Stromal cell of bone marrow (primary cell): ENCODE measurements around the gene FOXK2.

Experiments
- DNase-seq: peaks from one replicate; pipeline ENCODE4 v3.0.0-alpha.2; 2012; ENCODE audit warnings: low read depth

The FOXK2 gene

DNA sequence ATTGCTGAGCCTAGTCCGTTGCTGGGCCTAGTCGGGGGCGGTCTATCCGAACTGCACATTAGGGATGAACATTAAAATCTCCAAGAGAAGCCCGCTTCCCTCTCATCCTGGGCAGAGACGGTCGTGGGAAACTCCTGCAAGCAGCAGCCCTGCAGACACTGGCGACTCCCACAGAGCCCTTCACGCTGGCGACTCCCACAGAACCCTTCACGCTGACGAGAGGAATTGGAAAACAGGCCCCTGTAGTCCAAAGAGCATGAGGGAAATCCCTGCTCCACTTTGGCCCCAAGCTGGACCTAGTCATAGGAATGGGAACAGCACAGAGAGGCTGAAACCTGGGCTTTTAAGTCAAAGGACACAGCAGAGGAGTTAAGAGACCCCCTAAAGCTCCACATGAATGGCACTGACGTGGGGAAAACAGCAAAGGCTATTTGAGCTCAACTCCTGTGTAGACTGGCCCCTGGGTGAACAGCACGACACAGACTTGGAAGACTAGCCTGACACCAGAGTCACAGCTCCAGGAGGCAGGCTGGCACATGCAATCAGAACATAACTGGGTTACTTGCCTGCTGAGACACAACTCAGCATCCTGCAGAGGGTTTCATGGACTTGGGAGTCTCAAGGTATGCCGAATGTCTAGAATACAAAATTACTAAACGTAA, 86.5 kb downstream of the FOXK2 start:
- DNase-seq = no peak

DNA sequence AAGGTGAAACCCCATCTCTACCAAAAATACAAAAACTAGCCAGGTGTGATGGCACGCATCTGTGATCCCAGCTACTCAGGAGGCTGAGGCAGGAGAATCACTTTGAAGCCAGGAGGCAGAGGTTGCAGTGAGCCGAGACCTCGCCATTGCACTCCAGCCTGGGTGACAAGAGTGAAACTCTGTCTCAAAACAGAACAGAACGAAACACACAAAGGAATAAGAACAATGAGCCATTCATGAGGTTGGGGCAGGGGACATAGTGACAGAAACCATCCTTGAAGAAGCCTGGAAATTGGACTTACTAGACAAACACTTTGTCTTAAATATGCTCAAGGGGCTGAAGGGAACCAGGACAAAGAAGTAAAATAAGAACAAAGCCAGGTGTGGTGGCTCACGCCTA, 89.3 kb downstream of the FOXK2 start:
- DNase-seq = no peak

GRCh38 chr17:82609655-82610054, 90.1 kb downstream of the FOXK2 start:
- no peak for DNase-seq

DNA sequence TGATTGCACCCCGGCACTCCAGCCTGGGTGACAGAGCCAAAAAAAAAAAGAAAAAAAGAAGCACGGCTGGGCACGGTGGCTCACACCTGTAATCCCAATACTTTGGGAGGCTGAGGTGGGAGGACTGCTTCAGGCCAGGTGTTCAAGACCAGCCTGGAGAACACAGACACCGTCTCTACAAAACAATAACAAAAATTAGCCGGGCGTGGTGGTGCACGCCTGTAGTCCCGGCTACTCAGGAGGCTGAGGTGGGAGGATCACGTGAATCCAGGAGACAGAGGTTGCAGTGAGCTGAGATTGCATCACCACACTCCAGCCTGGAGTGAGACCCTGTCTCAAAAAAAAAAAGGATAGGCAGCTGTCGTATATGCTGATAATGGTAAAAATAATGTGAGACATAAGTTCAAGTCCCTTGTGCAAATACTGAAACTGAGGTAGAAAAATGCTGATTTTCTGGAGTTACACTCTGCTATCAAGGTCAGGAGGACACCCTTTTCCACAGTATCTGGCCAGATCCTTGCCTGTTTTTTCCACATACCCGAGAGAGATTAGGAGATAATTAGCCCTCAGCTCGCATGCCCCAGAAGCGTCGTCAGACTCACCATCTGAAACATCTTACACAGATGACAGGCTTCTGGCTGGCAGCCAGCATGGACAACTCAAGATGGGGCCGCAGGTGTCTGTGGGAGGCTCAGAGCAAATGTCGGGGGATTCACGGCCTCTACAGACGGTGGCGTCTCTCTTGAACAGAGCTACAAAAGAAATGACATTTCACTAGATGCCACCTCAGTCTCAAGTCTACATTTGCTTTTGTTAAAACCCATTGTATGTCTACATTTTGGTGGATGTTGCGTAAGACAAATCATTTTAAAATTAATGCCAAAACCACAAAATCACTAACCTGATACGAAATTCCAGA, 91.9 kb downstream of the FOXK2 start:
- DNase-seq = no peak

DNA sequence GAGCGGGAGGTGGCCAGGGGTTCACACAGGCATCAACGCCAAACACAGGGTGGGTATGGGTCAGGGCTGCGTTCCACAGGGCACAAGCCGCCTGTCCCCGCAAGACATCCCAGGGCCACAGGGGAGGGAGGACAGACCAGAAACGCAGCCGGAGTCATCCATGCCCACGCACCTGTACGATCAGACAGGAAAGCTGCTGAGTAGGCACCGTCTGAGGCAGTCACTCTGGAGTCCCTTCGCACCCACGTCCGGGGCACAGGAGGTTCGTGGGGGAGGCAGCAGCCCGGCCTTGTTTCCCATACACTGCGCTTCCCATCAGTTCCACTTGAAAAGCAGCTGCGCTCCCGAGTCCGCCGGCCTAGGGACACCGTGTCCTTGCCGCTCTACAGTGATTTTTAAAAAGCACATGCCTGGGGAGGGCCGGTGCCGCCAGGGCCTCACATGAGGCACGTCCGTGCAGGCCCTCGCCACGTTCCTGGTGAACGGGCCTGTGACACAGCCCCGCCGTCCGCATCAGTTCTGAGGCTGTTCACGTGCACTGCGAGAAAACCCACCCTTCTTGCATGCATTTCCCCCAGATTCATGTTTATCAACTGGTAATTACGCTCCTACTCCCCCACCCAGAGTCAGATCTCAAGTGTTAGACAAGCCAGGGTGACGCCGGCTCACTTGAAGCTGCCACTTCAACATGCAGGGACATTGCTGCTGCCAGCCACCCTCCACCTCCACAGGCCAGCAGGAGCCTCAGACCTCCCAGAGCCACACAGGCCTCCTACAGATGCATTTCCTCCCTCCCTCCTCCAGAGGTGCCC, 94.0 kb downstream of the FOXK2 start:
- DNase-seq = no peak

- no peak for DNase-seq
These were observed 94.6 kb downstream of the FOXK2 start for GRCh38 chr17:82614095-82614631.

GRCh38 chr17:82615084-82616020, 95.8 kb downstream of the FOXK2 start:
- DNase-seq = no peak

DNA sequence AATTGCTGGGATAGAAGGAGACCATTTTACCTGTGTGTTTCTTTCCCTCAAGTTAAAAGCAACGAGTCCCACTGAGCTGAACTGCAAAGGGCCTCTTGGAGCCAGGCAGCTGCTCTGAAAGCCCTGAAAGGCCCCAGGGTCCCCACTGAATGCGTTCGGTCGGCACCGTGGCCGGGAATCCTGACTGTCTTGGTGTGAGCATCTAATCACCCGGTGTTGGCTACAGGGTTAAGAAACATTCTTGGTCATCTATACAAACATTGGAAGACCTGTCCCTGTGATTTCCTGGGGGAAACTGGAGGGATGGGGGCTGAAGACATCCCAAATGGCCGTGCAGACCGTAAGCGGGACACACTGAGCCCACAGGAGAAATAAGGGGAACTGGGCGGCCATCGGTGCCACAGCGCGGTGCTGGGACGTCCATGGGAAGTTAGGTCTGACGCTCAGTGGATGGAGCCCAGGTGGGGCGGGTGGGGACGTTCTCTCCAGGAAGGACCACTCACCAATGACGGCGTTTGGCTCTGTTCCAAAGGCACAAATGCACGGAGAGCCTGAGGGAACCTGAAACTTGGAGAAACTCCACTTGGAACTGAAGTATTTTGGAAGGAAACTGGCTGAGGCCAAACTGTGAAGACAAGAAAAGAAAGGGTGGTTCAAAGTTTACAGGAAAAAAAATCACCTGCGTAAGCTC, 96.6 kb downstream of the FOXK2 start:
- no peak for DNase-seq

GRCh38 chr17:82619211-82619610, 99.7 kb downstream of the FOXK2 start:
- no peak for DNase-seq

DNA sequence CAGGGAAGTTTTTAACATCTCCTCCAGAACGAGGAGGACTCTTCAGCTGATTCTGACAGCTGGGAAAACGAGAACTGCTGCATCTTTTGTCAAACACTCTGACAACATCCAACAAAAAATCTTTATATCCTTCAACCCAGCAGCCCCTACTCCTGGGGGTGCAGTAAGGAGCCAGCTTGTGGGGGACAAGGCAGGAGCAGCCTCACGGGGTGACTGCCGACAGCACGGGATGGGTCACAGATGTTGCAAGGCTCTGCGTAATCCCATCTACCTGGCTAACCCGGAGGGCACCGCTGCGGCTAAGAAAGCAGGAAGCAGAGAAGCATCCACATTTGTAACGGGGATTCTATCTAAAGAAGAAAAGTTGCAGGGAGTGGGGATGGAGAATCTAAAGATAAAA, 100.1 kb downstream of the FOXK2 start:
- DNase-seq = no peak

- peak; percentile 28 for DNase-seq
These were observed 104.2 kb downstream of the FOXK2 start for GRCh38 chr17:82623707-82624106.

- DNase-seq = no peak
These were observed 107.9 kb downstream of the FOXK2 start for GRCh38 chr17:82627405-82627804.

- DNase-seq = no peak
These were observed 110.2 kb downstream of the FOXK2 start for GRCh38 chr17:82629748-82630147.

GRCh38 chr17:82630212-82630611, 110.7 kb downstream of the FOXK2 start:
- DNase-seq = no peak

DNA sequence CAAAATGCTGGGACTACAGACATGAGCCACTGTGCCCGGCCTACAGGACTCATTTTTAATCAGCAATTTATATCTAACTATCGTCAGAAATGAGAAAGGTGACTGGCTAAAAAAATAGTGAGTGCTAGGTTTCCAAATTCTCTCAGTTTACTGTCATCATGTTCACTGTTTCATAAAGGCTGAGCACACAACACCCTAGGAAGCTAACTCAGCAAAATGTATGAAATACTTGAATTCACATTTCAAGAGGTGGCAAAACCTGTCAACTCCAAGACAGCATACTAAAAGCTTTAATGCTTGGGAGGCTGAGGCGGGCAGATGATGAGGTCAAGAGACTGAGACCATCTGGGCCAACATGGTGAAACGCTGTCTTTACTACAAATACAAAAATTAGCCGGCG, 112.0 kb downstream of the FOXK2 start:
- no peak for DNase-seq

GRCh38 chr17:82632451-82632850, 112.9 kb downstream of the FOXK2 start:
- no peak for DNase-seq

- DNase-seq = no peak
These were observed 113.8 kb downstream of the FOXK2 start for GRCh38 chr17:82633343-82633742.

- DNase-seq = no peak
These were observed 117.4 kb downstream of the FOXK2 start for GRCh38 chr17:82636626-82637598.

- DNase-seq = no peak
These were observed 118.7 kb downstream of the FOXK2 start for GRCh38 chr17:82638183-82638773.
